GM23248 (cell line): Measurements from ENCODE around the gene DEF6.

Experiments used
- EZH2 ChIP-seq: fragments of 200-600 bp; sonication (generic); IDR thresholded peaks from 2 replicates; pipeline ENCODE4 v1.6.1; 2018; ENCODE audit warnings: antibody characterized with exemption, mild to moderate bottlenecking; ENCODE audit not compliant: insufficient read depth, poor library complexity, severe bottlenecking
- EZH2phosphoT487 ChIP-seq: fragments of 200-600 bp; sonication (generic); IDR thresholded peaks from 2 replicates; pipeline ENCODE4 v1.6.1; 2018; ENCODE audit warnings: antibody characterized with exemption, moderate library complexity, mild to moderate bottlenecking, low read depth; ENCODE audit not compliant: insufficient read depth

DNA sequence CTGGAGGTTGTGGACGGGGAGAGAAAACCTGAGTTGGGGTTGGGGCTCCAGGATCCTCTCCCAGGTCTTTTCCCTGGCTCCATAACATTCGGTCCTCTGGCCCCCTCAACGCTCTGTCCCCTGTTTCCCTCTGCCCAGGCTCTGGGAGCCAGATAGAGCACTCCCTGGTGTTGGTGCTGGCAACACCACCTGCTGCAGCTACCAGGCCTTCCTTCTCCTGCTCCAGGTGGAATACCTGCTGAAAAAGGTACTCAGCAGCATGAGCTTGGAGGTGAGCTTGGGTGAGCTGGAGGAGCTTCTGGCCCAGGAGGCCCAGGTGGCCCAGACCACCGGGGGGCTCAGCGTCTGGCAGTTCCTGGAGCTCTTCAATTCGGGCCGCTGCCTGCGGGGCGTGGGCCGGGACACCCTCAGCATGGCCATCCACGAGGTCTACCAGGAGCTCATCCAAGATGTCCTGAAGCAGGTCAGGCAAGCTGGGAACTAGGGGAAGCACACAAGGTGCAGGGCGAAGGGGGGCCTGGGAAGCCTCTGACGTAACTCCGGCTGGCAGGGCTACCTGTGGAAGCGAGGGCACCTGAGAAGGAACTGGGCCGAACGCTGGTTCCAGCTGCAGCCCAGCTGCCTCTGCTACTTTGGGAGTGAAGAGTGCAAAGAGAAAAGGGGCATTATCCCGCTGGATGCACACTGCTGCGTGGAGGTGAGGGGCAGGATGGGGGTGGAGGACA is 14.6 kb downstream of the DEF6 start:
- TF ChIP-seq EZH2: no peak
- no peak for TF ChIP-seq EZH2phosphoT487
